H4 (cell line): ENCODE data around the gene ADAT2. TPM values are rescaled to one million over a fixed set of nuclear protein-coding genes. Genes with fewer than 3 reads are reported as not detected.
A peak's percentile ranks its signal among the peaks of the same experiment; 100 is the strongest.
"Not testable (repeated sequence)": the region's sequence is repeated elsewhere in the genome, so short reads cannot be mapped to it uniquely, and the experiment has no call there.

Experiments
- DNase-seq: peaks from one replicate; pipeline ENCODE4 v3.0.0-alpha.2; 2015; ENCODE audit warnings: low spot score
- total RNA-seq: library from RNA; depleted of rRNA; stranded (reverse); fragments of >200 nt; shearing (Covaris generic); gene quantifications from 2 replicates; pipeline ENCODE4 v1.2.3, GENCODE V29; 2014; rRNA removed

Gene ADAT2
- 1.7 and 4.5 TPM in 2 replicates for total RNA-seq

- DNase-seq: peak; percentile 83
These were observed at the start of gene ADAT2, which contains the start of gene PEX3 for GRCh38 chr6:143450453-143451371. Gene ADAT2, minus strand, starts transcription at chr6:143450695. Its CDS starts 37 bp downstream, at chr6:143450658. Gene PEX3, plus strand, starts transcription at chr6:143450805. Its CDS starts 238 bp downstream, at chr6:143451043.

GRCh38 chr6:143498428-143498827 is 47.9 kb upstream of the ADAT2 start:
- DNase-seq: no peak

- no peak for DNase-seq
These were observed 46.5 kb upstream of the ADAT2 start for GRCh38 chr6:143496974-143497373.

GRCh38 chr6:143490775-143491174 is 40.3 kb upstream of the ADAT2 start:
- DNase-seq: no peak

- DNase-seq: no peak
These were observed 39.7 kb upstream of the ADAT2 start for GRCh38 chr6:143490244-143490643.

- no peak for DNase-seq
These were observed 36.3 kb upstream of the ADAT2 start for GRCh38 chr6:143486752-143487151.

GRCh38 chr6:143485967-143486366 is 35.5 kb upstream of the ADAT2 start:
- no peak for DNase-seq

- DNase-seq: no peak
These were observed 32.1 kb upstream of the ADAT2 start for GRCh38 chr6:143482593-143482992.

- DNase-seq: no peak
These were observed 28.1 kb upstream of the ADAT2 start for GRCh38 chr6:143478479-143479062.

- DNase-seq: no peak
These were observed 26.1 kb upstream of the ADAT2 start for GRCh38 chr6:143476545-143476944.

GRCh38 chr6:143471822-143472221 is 21.3 kb upstream of the ADAT2 start:
- no peak for DNase-seq

- DNase-seq: not testable (repeated sequence)
These were observed 18.3 kb upstream of the ADAT2 start for GRCh38 chr6:143468823-143469222.

GRCh38 chr6:143468026-143468425 is 17.5 kb upstream of the ADAT2 start:
- no peak for DNase-seq

- DNase-seq: no peak
These were observed 15.1 kb upstream of the ADAT2 start for GRCh38 chr6:143465546-143465945.

- DNase-seq: no peak
These were observed 7.3 kb upstream of the ADAT2 start for GRCh38 chr6:143457563-143458359.

- DNase-seq: no peak
These were observed 1.0 kb upstream of the ADAT2 start for GRCh38 chr6:143451531-143451930.

- DNase-seq: peak; percentile 14
These were observed 612 bp downstream of the ADAT2 start for GRCh38 chr6:143449714-143450452.

- DNase-seq: no peak
These were observed 1.3 kb downstream of the ADAT2 start for GRCh38 chr6:143449082-143449713.

- DNase-seq: not testable (repeated sequence)
These were observed 2.6 kb downstream of the ADAT2 start for GRCh38 chr6:143447865-143448264.

GRCh38 chr6:143443096-143443495 is 7.4 kb downstream of the ADAT2 start:
- no peak for DNase-seq
